Measurements from ENCODE around the gene PXT1.

PXT1 gene

DNA sequence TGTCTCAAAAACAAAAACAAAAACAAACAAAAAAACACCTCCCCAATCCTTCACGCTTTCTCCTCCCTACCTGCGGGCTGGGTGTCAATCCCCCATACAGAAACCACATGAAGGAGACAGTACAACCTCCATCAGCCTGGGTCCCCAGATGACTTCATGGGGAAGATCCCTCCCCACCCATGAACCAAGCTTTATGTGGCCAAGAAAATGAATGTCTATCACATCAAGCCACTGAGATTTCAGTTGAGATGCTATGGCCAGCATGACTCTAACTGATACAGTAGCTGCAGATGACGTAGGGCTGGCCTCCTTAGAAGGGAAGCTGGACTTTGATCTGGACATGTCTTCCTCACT lies 84.8 kb downstream of the PXT1 start:
- TF ChIP-seq, protein P1, sequence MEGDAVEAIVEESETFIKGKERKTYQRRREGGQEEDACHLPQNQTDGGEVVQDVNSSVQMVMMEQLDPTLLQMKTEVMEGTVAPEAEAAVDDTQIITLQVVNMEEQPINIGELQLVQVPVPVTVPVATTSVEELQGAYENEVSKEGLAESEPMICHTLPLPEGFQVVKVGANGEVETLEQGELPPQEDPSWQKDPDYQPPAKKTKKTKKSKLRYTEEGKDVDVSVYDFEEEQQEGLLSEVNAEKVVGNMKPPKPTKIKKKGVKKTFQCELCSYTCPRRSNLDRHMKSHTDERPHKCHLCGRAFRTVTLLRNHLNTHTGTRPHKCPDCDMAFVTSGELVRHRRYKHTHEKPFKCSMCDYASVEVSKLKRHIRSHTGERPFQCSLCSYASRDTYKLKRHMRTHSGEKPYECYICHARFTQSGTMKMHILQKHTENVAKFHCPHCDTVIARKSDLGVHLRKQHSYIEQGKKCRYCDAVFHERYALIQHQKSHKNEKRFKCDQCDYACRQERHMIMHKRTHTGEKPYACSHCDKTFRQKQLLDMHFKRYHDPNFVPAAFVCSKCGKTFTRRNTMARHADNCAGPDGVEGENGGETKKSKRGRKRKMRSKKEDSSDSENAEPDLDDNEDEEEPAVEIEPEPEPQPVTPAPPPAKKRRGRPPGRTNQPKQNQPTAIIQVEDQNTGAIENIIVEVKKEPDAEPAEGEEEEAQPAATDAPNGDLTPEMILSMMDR (IDR thresholded peaks at IDR 0.05; ENCODE audit: low read length, missing control alignments), result no peak
- H3K4me3 ChIP-seq (replicated peaks; ENCODE audit: low read depth, low read length), result no peak overlapping the region
- DNase-seq (ENCODE audit: low read depth), result no peak

DNA sequence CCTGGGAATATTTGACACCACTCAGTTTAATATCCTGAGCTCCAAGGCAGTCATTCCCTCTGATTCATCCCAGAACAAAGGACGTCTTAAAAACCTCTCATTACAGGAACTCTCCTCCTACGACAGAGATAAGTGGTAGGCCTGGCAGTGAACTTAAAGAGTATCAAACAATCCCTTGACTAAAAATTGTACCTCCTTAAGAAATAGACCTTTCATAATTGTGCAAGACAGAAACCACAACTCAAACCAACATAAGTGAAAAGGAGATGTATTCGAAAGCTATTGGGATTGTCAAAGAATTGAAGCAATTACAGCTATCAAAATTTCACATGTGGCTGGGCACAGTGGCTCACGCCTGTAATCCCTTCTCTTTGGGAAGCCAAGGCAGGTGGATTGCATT lies 86.8 kb downstream of the PXT1 start:
- TF ChIP-seq, protein P1 (IDR thresholded peaks at IDR 0.05; ENCODE audit: low read length, missing control alignments), result no peak
- DNase-seq (ENCODE audit: low read depth), result peak; percentile 91
- no peak overlapping the region for H3K4me3 ChIP-seq (replicated peaks; ENCODE audit: low read depth, low read length)

DNA sequence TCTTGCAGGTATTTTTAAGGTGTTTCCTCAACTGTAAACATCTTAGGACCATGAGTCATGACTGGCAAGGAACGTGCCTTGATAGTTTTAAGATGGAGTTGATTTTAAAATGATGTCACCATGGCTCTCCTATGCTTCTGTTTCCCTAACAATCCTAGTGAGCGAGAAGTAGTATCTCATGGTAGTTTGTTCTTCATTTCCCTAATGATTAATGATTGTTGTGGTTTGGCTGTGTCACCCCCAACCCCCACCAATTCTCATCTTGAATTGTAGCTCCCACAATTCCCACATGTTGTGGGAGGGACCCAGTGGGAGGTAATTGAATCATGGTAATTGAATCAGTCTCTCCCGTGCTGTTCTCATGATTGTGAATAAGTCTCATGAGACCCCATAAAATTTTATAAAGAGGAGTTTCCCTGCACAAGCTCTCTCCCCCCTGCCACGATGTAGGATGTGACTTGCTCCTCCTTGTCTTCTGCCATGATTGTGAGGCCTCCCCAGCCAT lies 89.2 kb downstream of the PXT1 start:
- peak; percentile 32 for DNase-seq (ENCODE audit: low read depth)
- TF ChIP-seq, protein P1 (IDR thresholded peaks at IDR 0.05; ENCODE audit: low read length, missing control alignments), result no peak
- H3K4me3 ChIP-seq (replicated peaks; ENCODE audit: low read depth, low read length), result no peak overlapping the region

DNA sequence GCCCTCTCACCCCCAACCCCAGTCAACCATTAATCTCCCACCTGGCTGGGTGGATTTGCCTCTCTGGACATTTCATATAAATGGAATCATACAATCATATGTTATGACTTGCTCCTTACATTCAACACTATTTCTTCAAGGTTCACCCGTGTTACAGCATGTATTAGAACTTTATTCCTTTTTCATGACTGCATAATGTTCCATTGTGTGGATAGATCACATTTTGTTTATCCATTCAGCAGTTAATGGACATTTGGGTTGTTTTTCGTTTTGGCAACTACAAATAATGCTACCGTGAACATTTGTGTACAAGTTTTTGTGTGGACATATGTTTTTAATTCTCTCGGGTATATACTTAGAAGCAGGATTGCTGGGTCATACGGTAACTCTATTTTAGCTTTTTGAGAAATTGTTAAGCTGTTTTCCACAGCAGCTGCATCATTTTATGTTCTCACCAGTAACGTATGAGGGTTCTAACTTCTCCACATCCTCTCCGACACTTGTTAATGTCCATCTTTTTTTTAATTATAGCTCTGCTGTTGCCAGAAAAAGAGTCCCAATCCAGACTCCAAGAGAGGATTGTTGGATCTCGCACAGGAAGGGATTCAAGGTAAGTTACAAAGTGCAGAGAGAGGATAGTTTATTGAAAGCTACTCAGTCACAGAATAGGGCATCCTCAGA lies 90.0 kb downstream of the PXT1 start:
- DNase-seq (ENCODE audit: low read depth), result no peak
- H3K4me3 ChIP-seq (replicated peaks; ENCODE audit: low read depth, low read length), result no peak overlapping the region
- TF ChIP-seq, protein P1 (IDR thresholded peaks at IDR 0.05; ENCODE audit: low read length, missing control alignments), result no peak

DNA sequence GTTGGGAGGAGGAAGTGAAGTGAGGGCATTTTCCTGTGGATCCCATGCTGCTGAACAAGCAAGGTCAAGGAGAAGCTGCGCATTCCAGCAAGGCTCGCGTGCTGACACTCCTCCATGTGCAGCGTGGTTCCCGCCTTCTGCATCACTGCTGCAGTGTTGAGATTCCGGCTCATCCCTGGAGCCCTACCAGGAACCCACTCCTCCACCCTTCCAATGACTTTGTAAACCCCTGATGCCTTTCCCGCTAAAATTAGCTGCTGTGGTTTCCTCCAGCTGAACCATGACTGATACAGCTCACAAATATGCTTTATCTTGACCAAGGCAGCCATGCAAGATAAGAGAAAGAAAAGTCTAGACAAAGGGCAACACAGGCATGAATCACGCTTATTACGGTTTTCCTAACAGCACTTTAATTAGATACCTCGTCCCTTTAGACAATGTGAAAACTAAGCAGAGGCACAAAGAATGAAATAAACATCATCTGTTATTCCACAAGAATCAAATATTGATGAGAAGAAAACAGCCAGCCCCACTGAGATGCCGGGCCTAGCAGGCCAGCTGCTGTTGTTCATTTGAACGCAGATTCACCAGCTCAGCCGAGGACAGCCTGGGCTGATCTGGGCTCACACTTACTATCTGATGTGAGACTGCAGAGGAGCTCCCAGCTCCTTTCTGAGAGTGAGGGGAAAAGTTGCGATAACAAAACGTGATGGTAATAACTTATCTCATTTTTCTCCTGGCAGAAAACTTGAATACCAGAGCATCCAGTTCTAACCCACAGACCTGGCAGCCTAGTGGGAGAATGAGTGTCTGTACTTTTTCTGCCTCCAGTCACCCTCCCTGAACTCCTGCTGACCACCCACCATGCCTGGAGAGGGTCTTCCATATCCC lies 91.7 kb downstream of the PXT1 start:
- DNase-seq (ENCODE audit: low read depth), result peak; percentile 97
- no peak overlapping the region for H3K4me3 ChIP-seq (replicated peaks; ENCODE audit: low read depth, low read length)
- TF ChIP-seq, protein P1 (IDR thresholded peaks at IDR 0.05; ENCODE audit: low read length, missing control alignments), result no peak

DNA sequence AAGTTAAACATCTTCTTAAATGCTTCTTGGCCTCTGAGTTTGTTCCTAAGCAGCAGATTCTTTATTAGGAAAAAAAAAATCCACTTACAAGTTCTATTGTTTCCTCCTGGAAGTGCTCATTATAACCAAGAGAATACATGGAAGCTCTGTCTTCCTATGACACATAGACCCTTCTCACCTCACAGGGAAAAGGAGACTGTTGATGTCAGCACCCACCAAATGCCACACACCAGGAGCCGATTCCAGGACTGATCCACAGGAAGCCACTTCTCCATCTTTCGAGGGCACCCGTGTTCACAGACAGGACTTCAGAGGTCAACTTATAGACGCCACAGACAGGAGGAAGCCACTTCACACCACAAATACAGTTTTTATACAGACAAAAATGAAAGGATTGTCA lies 92.6 kb downstream of the PXT1 start:
- TF ChIP-seq, protein P1 (IDR thresholded peaks at IDR 0.05; ENCODE audit: low read length, missing control alignments), result no peak
- DNase-seq (ENCODE audit: low read depth), result peak; percentile 56
- H3K4me3 ChIP-seq (replicated peaks; ENCODE audit: low read depth, low read length), result no peak overlapping the region
